BJ (cell line): Measurements from ENCODE around the gene FRAT1. TPM values are rescaled to one million over a fixed set of nuclear protein-coding genes. Genes with fewer than 3 reads are reported as not detected.

Experiments used
- CTCF ChIA-PET: fragments of 350-600 bp; formaldehyde crosslinking; extraction: SDS; loops from one replicate; lab custom pipeline; 2021; ENCODE audit warnings: antibody characterized with exemption, inconsistent platforms; lab: Yijun Ruan, JAX
- POLR2A ChIA-PET: fragments of 300-600 bp; sonication (Branson Sonifier 250); formaldehyde crosslinking; extraction: SDS; loops from one replicate; lab custom pipeline; 2021; ENCODE audit warnings: antibody characterized with exemption; lab: Charles Lee
- DNase-seq: peaks from one replicate; pipeline ENCODE4 v3.0.0-alpha.2; 2011; ENCODE audit warnings: low read depth
- H3K27me3 ChIP-seq: 2 replicates; pipeline ENCODE4 v1.6.0; 2011; ENCODE audit warnings: low read length; ENCODE audit not compliant: control insufficient read depth, insufficient read depth
- H3K36me3 ChIP-seq: 2 replicates; pipeline ENCODE4 v1.5.1; 2011; ENCODE audit warnings: low read length; ENCODE audit not compliant: control insufficient read depth, insufficient read depth
- H3K4me3 ChIP-seq: 2 replicates; pipeline ENCODE4 v1.5.1; 2011; ENCODE audit warnings: low read depth, mild to moderate bottlenecking, control low read depth, low read length
- polyA plus RNA-seq: library from polyadenylated mRNA; depleted of rRNA; stranded (reverse); fragments of >200 nt; gene quantifications from 2 replicates; pipeline ENCODE4 v1.2.3, GENCODE V29; 2011
- TF ChIP-seq, protein P1 (sequence below): IDR thresholded peaks from 2 replicates; pipeline ENCODE4 v1.5.1; 2011; ENCODE audit warnings: low read depth, mild to moderate bottlenecking, control low read depth, inconsistent platforms, low read length, moderate library complexity; ENCODE audit not compliant: insufficient read depth

FRAT1 gene
- polyA plus RNA-seq, 1 experiment, result 1.2 TPM

DNA sequence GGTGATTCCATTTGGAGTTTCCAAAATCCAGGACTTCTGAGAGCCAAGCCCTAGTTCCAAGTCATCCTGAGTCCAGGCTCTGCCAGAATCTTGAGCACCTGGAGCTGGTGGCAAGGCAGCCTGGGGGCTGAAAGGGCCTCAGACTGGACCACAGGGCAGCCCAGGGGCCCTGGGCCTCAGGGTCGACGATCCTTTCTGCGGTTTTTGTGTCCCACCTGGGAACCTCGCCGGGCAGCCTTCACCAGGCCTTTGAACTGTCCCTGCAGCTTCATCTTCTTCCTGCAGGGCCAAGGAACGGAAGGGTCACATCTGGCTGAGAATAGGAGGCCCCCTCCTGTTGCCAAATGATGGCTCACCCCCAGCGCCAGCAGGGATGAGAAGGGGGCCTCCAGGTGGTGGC is 37.8 kb downstream of the FRAT1 start:
- CTCF ChIA-PET, result interaction anchor here (1.2 to 3.4 kb wide), 4 partner anchors 10 to 79 kb away, joined by 3 to 15 read pairs (median 8); partner anchors contain the start of gene RRP12
- Histone ChIP-seq H3K36me3 (peaks cover 21% of the 10 kb centered on the region), H3K4me3 (no peak overlapping the region), H3K27me3 (no peaks in the 10 kb centered on the region)
- POLR2A ChIA-PET, result no interaction called here
- DNase-seq, result no peak
- TF ChIP-seq, protein P1, sequence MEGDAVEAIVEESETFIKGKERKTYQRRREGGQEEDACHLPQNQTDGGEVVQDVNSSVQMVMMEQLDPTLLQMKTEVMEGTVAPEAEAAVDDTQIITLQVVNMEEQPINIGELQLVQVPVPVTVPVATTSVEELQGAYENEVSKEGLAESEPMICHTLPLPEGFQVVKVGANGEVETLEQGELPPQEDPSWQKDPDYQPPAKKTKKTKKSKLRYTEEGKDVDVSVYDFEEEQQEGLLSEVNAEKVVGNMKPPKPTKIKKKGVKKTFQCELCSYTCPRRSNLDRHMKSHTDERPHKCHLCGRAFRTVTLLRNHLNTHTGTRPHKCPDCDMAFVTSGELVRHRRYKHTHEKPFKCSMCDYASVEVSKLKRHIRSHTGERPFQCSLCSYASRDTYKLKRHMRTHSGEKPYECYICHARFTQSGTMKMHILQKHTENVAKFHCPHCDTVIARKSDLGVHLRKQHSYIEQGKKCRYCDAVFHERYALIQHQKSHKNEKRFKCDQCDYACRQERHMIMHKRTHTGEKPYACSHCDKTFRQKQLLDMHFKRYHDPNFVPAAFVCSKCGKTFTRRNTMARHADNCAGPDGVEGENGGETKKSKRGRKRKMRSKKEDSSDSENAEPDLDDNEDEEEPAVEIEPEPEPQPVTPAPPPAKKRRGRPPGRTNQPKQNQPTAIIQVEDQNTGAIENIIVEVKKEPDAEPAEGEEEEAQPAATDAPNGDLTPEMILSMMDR, result no peak

DNA sequence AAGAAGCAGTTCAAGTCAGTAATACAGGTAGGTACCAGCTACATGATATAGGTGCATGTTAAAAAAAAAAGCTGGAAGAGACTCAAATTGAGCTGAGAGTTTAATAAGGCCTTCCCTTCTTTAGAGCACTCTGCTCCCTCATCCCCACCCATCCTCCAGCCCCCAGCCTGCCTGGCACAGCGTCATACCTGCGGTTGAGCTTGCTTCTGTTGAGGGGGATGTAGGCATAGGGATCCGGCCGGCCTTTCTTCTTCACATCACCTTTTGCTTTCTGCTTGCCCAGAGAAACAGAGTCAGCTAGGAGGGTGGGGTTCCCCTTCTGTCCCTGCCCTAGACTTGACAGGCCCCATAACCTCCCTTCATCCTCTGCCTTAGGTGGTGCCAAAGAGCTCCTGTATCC is 39.3 kb downstream of the FRAT1 start:
- no peak for DNase-seq
- ChIA-PET POLR2A (no interaction called here), CTCF (interaction anchor here (1.0 to 3.4 kb wide), 5 partner anchors 18 to 285 kb away, joined by 3 to 10 read pairs (median 3); partner anchors contain the start of gene RRP12)
- peaks cover 23% of the 10 kb centered on the region for H3K36me3 ChIP-seq
- H3K27me3 ChIP-seq, result no peaks in the 10 kb centered on the region
- no peak overlapping the region for H3K4me3 ChIP-seq
- TF ChIP-seq, protein P1, result no peak

- DNase-seq, result no peak
- POLR2A ChIA-PET, result no interaction called here
- TF ChIP-seq, protein P1, result no peak
- Histone ChIP-seq H3K36me3 (peaks cover 26% of the 10 kb centered on the region), H3K27me3 (no peaks in the 10 kb centered on the region), H3K4me3 (no peak overlapping the region)
- CTCF ChIA-PET, result interaction anchor here (0.7 to 3.4 kb wide), 7 partner anchors 13 to 286 kb away, joined by 3 to 10 read pairs (median 4); partner anchors contain the start of gene RRP12
These were observed 39.7 kb downstream of the FRAT1 start for GRCh38 chr10:97358781-97359180.

DNA sequence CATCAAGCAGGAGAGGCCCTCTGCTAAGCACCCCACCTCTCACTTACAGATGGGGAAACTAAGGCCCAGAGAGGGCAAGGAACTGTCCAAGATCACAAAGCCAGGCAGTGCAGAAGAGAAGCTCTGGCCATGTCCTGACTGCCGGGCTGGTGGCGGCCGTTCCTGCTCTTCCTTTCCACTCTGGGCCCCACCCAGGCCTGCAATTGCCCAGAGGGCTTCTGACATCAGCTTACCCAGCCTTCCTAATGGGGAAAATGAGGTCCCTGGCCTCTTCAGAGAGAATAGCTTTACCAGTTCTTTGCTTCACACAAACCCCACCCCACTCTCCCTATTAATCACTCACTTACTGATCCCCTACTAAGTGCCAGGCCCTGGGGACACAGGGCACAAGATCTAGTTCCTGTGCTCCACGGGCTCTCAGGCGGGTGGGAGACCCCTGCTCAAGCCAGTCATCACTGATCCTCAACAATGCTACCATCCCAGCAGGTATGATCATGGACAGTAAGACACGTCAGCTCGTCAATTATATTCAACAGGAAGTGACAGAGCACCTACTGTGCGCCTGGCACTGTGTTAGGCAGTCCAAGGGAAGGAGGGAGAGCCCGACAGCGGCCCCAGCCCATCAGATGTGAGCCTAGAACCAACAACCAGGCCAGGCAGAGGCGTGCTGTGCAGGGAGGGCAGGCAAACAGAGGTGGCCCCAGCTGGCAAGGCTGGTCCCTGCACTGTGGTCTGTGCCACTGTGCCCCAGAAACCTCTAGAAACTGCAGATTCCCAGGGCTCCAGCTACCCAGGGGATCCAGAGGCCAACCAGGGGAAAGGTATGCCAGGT is 41.9 kb downstream of the FRAT1 start:
- CTCF ChIA-PET, result interaction anchor here (0.8 to 1.7 kb wide), 2 partner anchors 11 to 82 kb away, joined by 3 to 4 read pairs; no protein-coding TSS in a partner anchor
- TF ChIP-seq, protein P1, result no peak
- peaks cover 28% of the 10 kb centered on the region for H3K36me3 ChIP-seq
- no peaks in the 10 kb centered on the region for H3K27me3 ChIP-seq
- DNase-seq, result no peak
- H3K4me3 ChIP-seq, result no peak overlapping the region
- POLR2A ChIA-PET, result no interaction called here

DNA sequence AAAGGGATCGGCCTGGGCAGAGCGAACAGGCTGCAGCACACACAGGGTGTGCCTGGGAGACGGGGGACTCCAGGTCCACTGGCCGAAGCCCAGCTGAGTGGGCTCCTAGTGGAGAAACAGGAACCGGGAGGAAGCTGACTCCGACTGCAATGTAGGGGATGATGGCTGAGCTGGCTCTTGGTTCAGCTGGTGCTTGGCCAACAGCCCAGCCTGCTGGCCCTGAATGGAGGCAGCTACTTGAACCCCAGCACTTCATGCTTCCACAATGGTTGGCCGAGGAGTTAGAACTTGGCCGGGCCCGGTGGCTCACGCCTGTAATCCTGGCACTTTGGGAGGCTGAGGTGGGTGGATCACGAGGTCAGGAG is 42.4 kb downstream of the FRAT1 start:
- TF ChIP-seq, protein P1, result no peak
- Histone ChIP-seq H3K27me3 (no peaks in the 10 kb centered on the region), H3K36me3 (peaks cover 34% of the 10 kb centered on the region), H3K4me3 (no peak overlapping the region)
- POLR2A ChIA-PET, result no interaction called here
- CTCF ChIA-PET, result no interaction called here
- no peak for DNase-seq
